ENCODE measurements around the gene ITGB3. TPM values are rescaled to one million over a fixed set of nuclear protein-coding genes. Genes with fewer than 3 reads are reported as not detected.

ITGB3 gene
- total and polyA plus RNA-seq, 9 of the 15 experiments (the other 6 are each of a cell fraction or from before 2014, with no cell fraction given): 0.08 to 2.6 (median 0.62) TPM; not detected in 1

- FAIRE-seq (no peak), ATAC-seq (no peak), DNase-seq (ENCODE audit: extremely low read depth in 1 of 4, low spot score in 3 of 4) (no peak)
- 70% methylated on average over 8 of the region's 8 CpGs for WGBS (ENCODE audit: insufficient coverage, low coverage, missing lambda C conversion rate)
- Histone ChIP-seq H3K4me2 (ENCODE audit: insufficient read depth, low read length) (no peak overlapping the region), H3K9me3 (replicated peaks; ENCODE audit: control insufficient read depth, insufficient read depth, low read depth, low read length) (no peaks in the 10 kb centered on the region), H3K4me1 (replicated peaks in 1 of 2; ENCODE audit: control insufficient read depth in 2 of 2, insufficient read depth in 2 of 2, low read length in 2 of 2) (peaks cover 26 to 41% of the 10 kb centered on the region in 2 experiments), H3K9me1 (ENCODE audit: control insufficient read depth, insufficient read depth, low read length) (no peaks in the 10 kb centered on the region), H4K20me1 (replicated peaks; ENCODE audit: control insufficient read depth, insufficient read depth, low read length) (no peaks in the 10 kb centered on the region), H3K9ac (ENCODE audit: insufficient read depth in 1 of 2, low read depth in 2 of 2, low read length in 2 of 2) (peak overlapping the region in 1 of 2 experiments; percentile 32; a peak in 1 of 4 replicates), H3K27ac (ENCODE audit: extremely low read depth, low read depth, low read length) (no peak overlapping the region), H2AFZ (ENCODE audit: low read depth, low read length) (peak overlapping the region; percentile 95), H3K27me3 (ENCODE audit: control insufficient read depth in 2 of 2, insufficient read depth in 2 of 2, low read length in 2 of 2) (no peaks in the 10 kb centered on the region), H3K36me3 (ENCODE audit: control insufficient read depth, insufficient read depth, low read length) (peaks cover 6% of the 10 kb centered on the region; the same call in 2 of the 3 replicates), H3K4me3 (no peak overlapping the region), H3K79me2 (ENCODE audit: control insufficient read depth, insufficient read depth, low read length) (peaks cover 39% of the 10 kb centered on the region)
- intact Hi-C loops (cut with micrococcal nuclease): loop anchor here (2.0 kb wide), 1 partner anchor 19 kb away; the partner anchor contains the start of gene CDC27
- no TSS peak for BruUV-seq (replicated peaks)
- TF ChIP-seq NCOA1 (IDR thresholded peaks at IDR 0.05; ENCODE audit: low read depth): no peak
- TF ChIP-seq ZNF76 (CRISPR knock-in tag; IDR thresholded peaks at IDR 0.05; ENCODE audit: borderline replicate concordance): no peak
- TF ChIP-seq ZNF197 (CRISPR knock-in tag; IDR thresholded peaks at IDR 0.05; ENCODE audit: low read depth): no peak
- TF ChIP-seq C11orf30 (IDR thresholded peaks at IDR 0.05; ENCODE audit: low read depth): peak; percentile 22; the same call in 1 of the 2 replicates
- TF ChIP-seq, protein P1, sequence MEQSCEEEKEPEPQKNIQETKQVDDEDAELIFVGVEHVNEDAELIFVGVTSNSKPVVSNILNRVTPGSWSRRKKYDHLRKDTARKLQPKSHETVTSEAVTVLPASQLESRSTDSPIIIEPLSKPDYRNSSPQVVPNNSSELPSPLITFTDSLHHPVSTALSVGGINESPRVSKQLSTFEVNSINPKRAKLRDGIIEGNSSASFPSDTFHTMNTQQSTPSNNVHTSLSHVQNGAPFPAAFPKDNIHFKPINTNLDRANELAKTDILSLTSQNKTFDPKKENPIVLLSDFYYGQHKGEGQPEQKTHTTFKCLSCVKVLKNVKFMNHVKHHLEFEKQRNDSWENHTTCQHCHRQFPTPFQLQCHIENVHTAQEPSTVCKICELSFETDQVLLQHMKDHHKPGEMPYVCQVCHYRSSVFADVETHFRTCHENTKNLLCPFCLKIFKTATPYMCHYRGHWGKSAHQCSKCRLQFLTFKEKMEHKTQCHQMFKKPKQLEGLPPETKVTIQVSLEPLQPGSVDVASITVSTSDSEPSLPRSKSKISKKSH (CRISPR knock-in tag; IDR thresholded peaks at IDR 0.05): no peak
- no peak for TF ChIP-seq ETV6 (IDR thresholded peaks at IDR 0.05; ENCODE audit: borderline replicate concordance in 1 of 2, low read depth in 2 of 2, low read length in 1 of 2)
- no peak for TF ChIP-seq ETV6 (CRISPR knock-in tag; IDR thresholded peaks at IDR 0.05; ENCODE audit: borderline replicate concordance)
- peak; percentile 50; the same call in 1 of the 2 replicates for TF ChIP-seq ZNF316 (IDR thresholded peaks at IDR 0.05)
- TF ChIP-seq CBX3 (IDR thresholded peaks at IDR 0.05; ENCODE audit: borderline replicate concordance in 1 of 2, low read length in 2 of 2): no peak
- TF ChIP-seq ZBTB7A (IDR thresholded peaks at IDR 0.05; ENCODE audit: borderline replicate concordance, control insufficient read depth, low read depth, low read length): no peak
- no peak for TF ChIP-seq ZNF395 (CRISPR knock-in tag; IDR thresholded peaks at IDR 0.05)
- ChIA-PET CTCF (ENCODE audit: low intra/inter-chr PET ratio) (no interaction called here), POLR2A (interaction anchor here (0.5 to 3.5 kb wide), 8 partner anchors 11 to 368 kb away, joined by 3 to 25 read pairs (median 5); no protein-coding TSS in a partner anchor)
- in situ Hi-C loops (cut with MboI): no loop called here
Measured at GRCh38 chr17:47207143-47208067, 46.2 kb upstream of the ITGB3 start.
